Measurements from ENCODE around the gene AKR1C8.

The AKR1C8 gene

DNA sequence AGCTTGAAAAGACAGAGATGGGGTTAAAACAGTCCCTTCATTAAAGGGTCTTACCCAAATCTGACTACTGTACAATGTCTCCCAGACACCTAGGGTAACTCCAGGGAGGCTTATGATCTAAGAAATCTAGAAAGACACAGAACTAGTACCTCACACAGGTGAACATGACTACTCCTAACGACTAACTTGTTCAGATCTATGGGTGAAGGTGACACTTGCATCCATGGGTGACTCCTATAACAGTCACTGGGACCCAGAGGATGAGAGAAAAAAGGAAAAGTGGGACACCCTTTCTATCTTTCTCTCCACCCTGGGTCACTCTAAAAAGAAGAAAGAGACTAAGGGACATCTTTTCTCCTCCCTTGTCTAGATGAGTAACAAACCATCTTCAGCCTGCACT, 19.2 kb downstream of the AKR1C8 start:
- TF ChIP-seq, protein P1, sequence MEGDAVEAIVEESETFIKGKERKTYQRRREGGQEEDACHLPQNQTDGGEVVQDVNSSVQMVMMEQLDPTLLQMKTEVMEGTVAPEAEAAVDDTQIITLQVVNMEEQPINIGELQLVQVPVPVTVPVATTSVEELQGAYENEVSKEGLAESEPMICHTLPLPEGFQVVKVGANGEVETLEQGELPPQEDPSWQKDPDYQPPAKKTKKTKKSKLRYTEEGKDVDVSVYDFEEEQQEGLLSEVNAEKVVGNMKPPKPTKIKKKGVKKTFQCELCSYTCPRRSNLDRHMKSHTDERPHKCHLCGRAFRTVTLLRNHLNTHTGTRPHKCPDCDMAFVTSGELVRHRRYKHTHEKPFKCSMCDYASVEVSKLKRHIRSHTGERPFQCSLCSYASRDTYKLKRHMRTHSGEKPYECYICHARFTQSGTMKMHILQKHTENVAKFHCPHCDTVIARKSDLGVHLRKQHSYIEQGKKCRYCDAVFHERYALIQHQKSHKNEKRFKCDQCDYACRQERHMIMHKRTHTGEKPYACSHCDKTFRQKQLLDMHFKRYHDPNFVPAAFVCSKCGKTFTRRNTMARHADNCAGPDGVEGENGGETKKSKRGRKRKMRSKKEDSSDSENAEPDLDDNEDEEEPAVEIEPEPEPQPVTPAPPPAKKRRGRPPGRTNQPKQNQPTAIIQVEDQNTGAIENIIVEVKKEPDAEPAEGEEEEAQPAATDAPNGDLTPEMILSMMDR (IDR thresholded peaks at IDR 0.05; ENCODE audit: poor library complexity, severe bottlenecking), result no peak
- no peak overlapping the region for H3K27ac ChIP-seq (ENCODE audit: poor library complexity, severe bottlenecking)
- H3K4me1 ChIP-seq (ENCODE audit: insufficient read depth, poor library complexity, severe bottlenecking), result no peaks in the 10 kb centered on the region
- ATAC-seq (ENCODE audit: low read depth), result no peak
- H3K9me3 ChIP-seq (ENCODE audit: severe bottlenecking), result peaks cover 7% of the 10 kb centered on the region
- no peak for DNase-seq (ENCODE audit: low spot score)
- H3K36me3 ChIP-seq (ENCODE audit: low read depth), result no peaks in the 10 kb centered on the region
- no peak overlapping the region for H3K4me3 ChIP-seq (ENCODE audit: severe bottlenecking)
- H3K27me3 ChIP-seq (ENCODE audit: insufficient read depth, poor library complexity, severe bottlenecking), result no peaks in the 10 kb centered on the region

DNA sequence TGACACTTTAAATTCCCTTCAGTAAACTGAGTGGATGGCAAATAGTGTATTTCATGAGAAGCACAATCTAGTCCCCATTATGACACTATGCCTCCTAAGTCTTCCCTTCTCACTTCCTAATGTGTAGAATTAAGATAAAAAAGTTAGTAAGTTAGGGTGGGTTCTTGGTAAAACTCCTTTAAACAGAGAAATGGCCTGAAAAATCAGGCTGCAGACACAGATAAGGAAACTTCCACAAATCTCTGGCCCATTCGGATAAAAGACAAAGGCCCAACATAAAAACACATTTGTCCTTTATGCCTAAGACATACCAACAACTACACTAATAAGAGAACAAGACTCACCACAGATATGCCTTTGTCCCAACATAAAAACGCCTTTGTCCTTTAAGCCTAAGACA, 21.5 kb downstream of the AKR1C8 start:
- H3K27ac ChIP-seq (ENCODE audit: poor library complexity, severe bottlenecking), result no peak overlapping the region
- peaks cover 7% of the 10 kb centered on the region for H3K9me3 ChIP-seq (ENCODE audit: severe bottlenecking)
- no peak overlapping the region for H3K4me3 ChIP-seq (ENCODE audit: severe bottlenecking)
- no peaks in the 10 kb centered on the region for H3K36me3 ChIP-seq (ENCODE audit: low read depth)
- ATAC-seq (ENCODE audit: low read depth) (no peak), DNase-seq (ENCODE audit: low spot score) (no peak)
- TF ChIP-seq, protein P1 (IDR thresholded peaks at IDR 0.05; ENCODE audit: poor library complexity, severe bottlenecking), result no peak
- H3K4me1 ChIP-seq (ENCODE audit: insufficient read depth, poor library complexity, severe bottlenecking), result no peaks in the 10 kb centered on the region
- no peaks in the 10 kb centered on the region for H3K27me3 ChIP-seq (ENCODE audit: insufficient read depth, poor library complexity, severe bottlenecking)

DNA sequence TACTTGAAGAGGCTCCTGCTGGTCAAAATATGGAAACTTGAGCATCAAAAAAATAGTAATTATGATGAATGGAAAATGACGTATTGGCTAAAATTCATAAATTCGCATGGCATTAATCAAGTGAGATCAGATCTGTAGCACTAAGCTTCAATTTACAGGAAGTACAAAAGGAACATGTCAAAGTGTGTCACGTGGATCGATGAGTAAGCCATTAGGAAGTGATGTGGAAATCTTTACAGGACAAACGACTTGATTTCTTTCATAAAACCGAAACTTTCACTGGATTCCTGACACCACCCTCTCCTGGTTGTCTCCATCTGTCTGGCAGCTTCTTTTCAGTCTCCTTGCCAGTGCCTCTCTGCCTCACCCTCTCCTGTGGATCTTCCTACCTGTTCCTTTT, 25.8 kb downstream of the AKR1C8 start:
- no peaks in the 10 kb centered on the region for H3K9me3 ChIP-seq (ENCODE audit: severe bottlenecking)
- no peak for ATAC-seq (ENCODE audit: low read depth)
- H3K27me3 ChIP-seq (ENCODE audit: insufficient read depth, poor library complexity, severe bottlenecking), result no peaks in the 10 kb centered on the region
- TF ChIP-seq, protein P1 (IDR thresholded peaks at IDR 0.05; ENCODE audit: poor library complexity, severe bottlenecking), result no peak
- no peak overlapping the region for H3K4me3 ChIP-seq (ENCODE audit: severe bottlenecking)
- no peaks in the 10 kb centered on the region for H3K36me3 ChIP-seq (ENCODE audit: low read depth)
- DNase-seq (ENCODE audit: low spot score), result no peak
- peaks cover 10% of the 10 kb centered on the region for H3K4me1 ChIP-seq (ENCODE audit: insufficient read depth, poor library complexity, severe bottlenecking)
- H3K27ac ChIP-seq (ENCODE audit: poor library complexity, severe bottlenecking), result no peak overlapping the region

DNA sequence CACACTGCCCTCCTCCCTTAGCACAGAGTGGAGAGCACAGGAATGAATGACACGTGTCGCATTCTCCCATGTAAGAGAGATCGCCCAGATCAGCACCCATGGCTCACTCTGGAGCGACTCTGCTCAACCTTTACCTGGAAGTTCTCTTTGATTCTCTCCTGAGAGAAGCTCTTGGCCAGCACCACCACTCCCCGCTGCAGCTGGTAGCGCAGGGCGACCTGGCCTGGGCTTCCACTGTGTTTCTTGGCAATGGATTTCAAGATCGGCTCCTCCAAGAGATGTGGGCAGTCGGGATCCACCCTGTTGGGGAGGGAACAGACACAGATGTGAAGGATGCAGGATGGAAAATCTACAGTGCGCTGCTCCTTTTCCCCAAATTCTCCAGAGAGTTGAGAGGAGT, 27.4 kb downstream of the AKR1C8 start:
- DNase-seq (ENCODE audit: low spot score) (no peak), ATAC-seq (ENCODE audit: low read depth) (no peak)
- H3K4me3 ChIP-seq (ENCODE audit: severe bottlenecking), result no peak overlapping the region
- TF ChIP-seq, protein P1 (IDR thresholded peaks at IDR 0.05; ENCODE audit: poor library complexity, severe bottlenecking), result no peak
- no peaks in the 10 kb centered on the region for H3K27me3 ChIP-seq (ENCODE audit: insufficient read depth, poor library complexity, severe bottlenecking)
- no peak overlapping the region for H3K27ac ChIP-seq (ENCODE audit: poor library complexity, severe bottlenecking)
- peaks cover 10% of the 10 kb centered on the region for H3K4me1 ChIP-seq (ENCODE audit: insufficient read depth, poor library complexity, severe bottlenecking)
- H3K36me3 ChIP-seq (ENCODE audit: low read depth), result no peaks in the 10 kb centered on the region
- H3K9me3 ChIP-seq (ENCODE audit: severe bottlenecking), result no peaks in the 10 kb centered on the region

DNA sequence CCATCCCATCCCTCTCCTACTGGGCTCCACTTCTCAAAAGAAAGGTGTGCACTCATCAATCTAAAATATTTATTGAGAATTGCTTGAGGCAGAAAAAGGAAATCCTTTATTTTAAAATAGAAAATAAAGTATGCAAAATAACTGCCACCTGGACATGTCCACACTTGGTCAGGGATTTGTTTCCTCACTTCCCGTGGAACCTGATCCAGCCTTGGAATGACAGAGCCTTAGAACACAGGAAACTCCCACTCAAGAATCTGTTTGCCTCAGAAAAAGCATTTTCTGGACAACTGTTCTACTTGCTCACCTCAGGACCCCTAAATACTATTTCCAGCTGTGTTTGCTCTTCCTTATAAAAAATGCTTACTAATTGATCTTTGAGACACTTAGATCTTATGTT, 29.0 kb downstream of the AKR1C8 start:
- ATAC-seq (ENCODE audit: low read depth) (no peak), DNase-seq (ENCODE audit: low spot score) (no peak)
- Histone ChIP-seq H3K4me1 (ENCODE audit: insufficient read depth, poor library complexity, severe bottlenecking) (peaks cover 10% of the 10 kb centered on the region), H3K9me3 (ENCODE audit: severe bottlenecking) (no peaks in the 10 kb centered on the region), H3K27ac (ENCODE audit: poor library complexity, severe bottlenecking) (no peak overlapping the region), H3K36me3 (ENCODE audit: low read depth) (no peaks in the 10 kb centered on the region), H3K4me3 (ENCODE audit: severe bottlenecking) (no peak overlapping the region), H3K27me3 (ENCODE audit: insufficient read depth, poor library complexity, severe bottlenecking) (no peaks in the 10 kb centered on the region)
- TF ChIP-seq, protein P1 (IDR thresholded peaks at IDR 0.05; ENCODE audit: poor library complexity, severe bottlenecking), result no peak
